SJCRH30 (cell line): ENCODE data around the gene ABHD17A. TPM values are rescaled to one million over a fixed set of nuclear protein-coding genes. Genes with fewer than 3 reads are reported as not detected.

ENCODE experiments used
- DNase-seq, 2 experiments: peaks; one replicate each; pipeline ENCODE4 v3.0.0-alpha.2; 2015 to 2020
- H3K27ac ChIP-seq: fragments of 250-450 bp; sonication (Bioruptor Pico); 2 replicates; pipeline ENCODE4 v1.5.1; 2020; ENCODE audit warnings: mild to moderate bottlenecking, moderate library complexity
- H3K27me3 ChIP-seq: fragments of 250-450 bp; sonication (Bioruptor Pico); 2 replicates; pipeline ENCODE4 v1.5.1; 2020; ENCODE audit warnings: mild to moderate bottlenecking, moderate library complexity
- H3K36me3 ChIP-seq: fragments of 250-450 bp; sonication (Bioruptor Pico); 2 replicates; pipeline ENCODE4 v1.5.1; 2020; ENCODE audit warnings: mild to moderate bottlenecking, moderate library complexity
- H3K4me1 ChIP-seq: fragments of 250-450 bp; sonication (Bioruptor Pico); 2 replicates; pipeline ENCODE4 v1.5.1; 2020; ENCODE audit warnings: mild to moderate bottlenecking, moderate library complexity
- H3K4me3 ChIP-seq: fragments of 250-450 bp; sonication (Bioruptor Pico); 2 replicates; pipeline ENCODE4 v1.5.1; 2020; ENCODE audit warnings: mild to moderate bottlenecking, moderate library complexity
- H3K9me3 ChIP-seq: fragments of 250-450 bp; sonication (Bioruptor Pico); replicated peaks from 2 replicates; pipeline ENCODE4 v1.5.1; 2020; ENCODE audit warnings: mild to moderate bottlenecking, moderate library complexity
- total RNA-seq: library from RNA; depleted of rRNA; stranded (reverse); fragments of >200 nt; shearing (Covaris generic); gene quantifications from 2 replicates; pipeline ENCODE4 v1.2.3, GENCODE V29; 2014; rRNA removed

Gene ABHD17A
- total RNA-seq, 1 experiment from 2014 or later, result 39.2 TPM

DNA sequence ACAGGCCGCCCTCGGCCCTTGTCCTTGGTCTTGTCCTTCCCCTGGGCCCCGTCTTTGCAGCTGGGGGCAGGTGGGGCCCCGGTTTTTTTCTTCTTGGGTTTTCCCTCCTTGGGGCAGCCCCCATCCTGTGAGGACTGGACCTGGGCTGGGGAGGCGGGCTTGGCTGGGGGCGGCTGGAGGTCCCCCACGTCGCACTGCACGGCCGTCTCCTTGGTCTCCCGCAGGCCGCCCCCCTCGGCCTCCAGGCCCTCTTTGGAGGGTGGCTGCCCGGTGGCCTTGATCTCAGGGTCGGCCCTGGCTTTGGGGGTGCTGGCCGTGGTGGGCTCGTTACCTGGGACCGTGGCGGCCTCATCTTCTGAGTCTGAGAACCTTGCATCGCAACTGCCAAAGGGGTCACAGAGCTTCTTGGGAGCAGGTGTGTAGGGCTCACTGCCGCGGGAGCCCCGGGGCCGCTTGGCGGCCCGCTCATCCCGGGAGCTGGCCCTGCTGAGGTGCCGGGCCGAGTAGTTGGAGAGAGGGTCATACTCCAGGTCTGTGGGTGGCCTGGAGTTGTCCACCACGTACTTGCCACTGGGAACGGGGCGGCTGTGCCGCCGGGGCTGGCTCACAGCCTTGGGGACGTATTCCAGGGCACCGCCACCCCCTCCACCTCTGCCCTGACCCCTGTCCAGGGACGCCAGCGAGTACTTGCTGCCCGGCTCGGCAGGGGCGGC, 57.6 kb downstream of the ABHD17A start:
- Histone ChIP-seq H3K27ac (no peak overlapping the region), H3K4me3 (no peak overlapping the region), H3K4me1 (no peaks in the 10 kb centered on the region), H3K27me3 (no peaks in the 10 kb centered on the region), H3K9me3 (no peaks in the 10 kb centered on the region), H3K36me3 (peaks cover 7% of the 10 kb centered on the region)
- DNase-seq, result no peak

Other genes with a start within 250 kb of the ABHD17A start
- 81.8 and 95.8 TPM in 2 replicates for gene TCF3, start 232.9 kb downstream of the ABHD17A start, total RNA-seq
- gene ONECUT3, start 132.0 kb downstream of the ABHD17A start, total RNA-seq, result not detected in 2 replicates
- gene ATP8B3, start 73.2 kb downstream of the ABHD17A start, total RNA-seq, result 0.08 TPM in 1 of 2 replicates, not detected in the other
- 17.7 and 19.1 TPM in 2 replicates for gene REXO1, start 37.0 kb downstream of the ABHD17A start, total RNA-seq
- 5.1 and 5.8 TPM in 2 replicates for gene KLF16, start 21.9 kb downstream of the ABHD17A start, total RNA-seq
- 4.7 and 4.8 TPM in 2 replicates for gene ADAT3, start 19.9 kb upstream of the ABHD17A start, total RNA-seq
- gene SCAMP4, start 19.9 kb upstream of the ABHD17A start, total RNA-seq, result 29.1 and 29.2 TPM in 2 replicates
- 72.8 and 78.0 TPM in 2 replicates for gene CSNK1G2, start 55.7 kb upstream of the ABHD17A start, total RNA-seq
- 13.9 and 16.2 TPM in 2 replicates for gene BTBD2, start 130.2 kb upstream of the ABHD17A start, total RNA-seq
- 33.2 and 34.5 TPM in 2 replicates for gene MKNK2, start 165.7 kb upstream of the ABHD17A start, total RNA-seq
- 6.9 and 9.2 TPM in 2 replicates for gene MOB3A, start 210.8 kb upstream of the ABHD17A start, total RNA-seq
- gene IZUMO4, start 211.4 kb upstream of the ABHD17A start, total RNA-seq, result 0.38 TPM in 1 of 2 replicates, not detected in the other